WTC11 (cell line): ENCODE measurements around the gene USP43. TPM values are rescaled to one million over a fixed set of nuclear protein-coding genes. Genes with fewer than 3 reads are reported as not detected.
A peak's percentile ranks its signal among the peaks of the same experiment; 100 is the strongest.

Experiments
- ATAC-seq: fragments of 200-7000 bp; cut with Tn5 transposase; 2 replicates; pipeline ENCODE4 v1.10.0; 2021; ENCODE audit warnings: mild to moderate bottlenecking, moderate library complexity
- Bru-seq: library from RNA; stranded (reverse); fragments of 400-500 nt; gene quantifications from one replicate; lab custom pipeline; 2021; lab: Mats Ljungman, UMichigan
- CTCF ChIA-PET: fragments of 300-600 bp; sonication (Branson Sonifier 250); formaldehyde crosslinking; loops from one replicate; lab custom pipeline; 2021; ENCODE audit warnings: antibody characterized with exemption; lab: Charles Lee
- POLR2A ChIA-PET: fragments of 350-600 bp; sonication (Branson Sonifier 250); formaldehyde crosslinking; loops from one replicate; lab custom pipeline; 2021; ENCODE audit warnings: antibody characterized with exemption; lab: Charles Lee
- DNase-seq: peaks from one replicate; pipeline ENCODE4 v3.0.0; 2021; ENCODE audit warnings: low spot score
- H3K27ac Mint-ChIP-seq: 2 replicates; pipeline ENCODE4 v1.8.0; 2021; ENCODE audit warnings: mixed read lengths
- H3K27me3 Mint-ChIP-seq: 2 replicates; pipeline ENCODE4 v1.8.0; 2021; ENCODE audit warnings: low read depth, mild to moderate bottlenecking, moderate library complexity, mixed read lengths
- H3K36me3 Mint-ChIP-seq: 2 replicates; pipeline ENCODE4 v1.8.0; 2021; ENCODE audit warnings: mixed read lengths
- H3K4me1 Mint-ChIP-seq: 2 replicates; pipeline ENCODE4 v1.8.0; 2022; ENCODE audit warnings: mixed read lengths
- H3K4me3 Mint-ChIP-seq: 2 replicates; pipeline ENCODE4 v1.8.0; 2021; ENCODE audit warnings: mild to moderate bottlenecking, moderate library complexity, mixed read lengths
- H3K9me3 Mint-ChIP-seq: 2 replicates; pipeline ENCODE4 v1.8.0; 2021; ENCODE audit warnings: mixed read lengths
- ARID4B ChIP-seq: sonication (generic); formaldehyde crosslinking; IDR thresholded peaks from 2 replicates; pipeline ENCODE4 v1.8.0; 2023; ENCODE audit warnings: missing genetic modification reagents, mild to moderate bottlenecking, borderline replicate concordance
- CTCF ChIP-seq: fragments of 200-600 bp; IDR thresholded peaks from 2 replicates; pipeline ENCODE4 v1.8.0; 2022; ENCODE audit warnings: antibody characterized with exemption
- E2F4 ChIP-seq: sonication (generic); formaldehyde crosslinking; IDR thresholded peaks from 2 replicates; pipeline ENCODE4 v1.8.1; 2022; ENCODE audit warnings: low read depth, mild to moderate bottlenecking, moderate library complexity, missing genetic modification reagents, borderline replicate concordance
- ELF4 ChIP-seq: sonication (generic); formaldehyde crosslinking; IDR thresholded peaks from 2 replicates; pipeline ENCODE4 v1.8.1; 2022; ENCODE audit warnings: low read depth, mild to moderate bottlenecking, moderate library complexity, missing genetic modification reagents
- GTF2I ChIP-seq: fragments of 250-450 bp; sonication (Bioruptor Pico); conservative IDR thresholded peaks from 2 replicates; pipeline ENCODE4 v1.4.0; 2021; ENCODE audit warnings: mild to moderate bottlenecking
- MYBL2 ChIP-seq: sonication (generic); formaldehyde crosslinking; IDR thresholded peaks from 2 replicates; pipeline ENCODE4 v1.8.1; 2023; ENCODE audit warnings: mild to moderate bottlenecking, moderate library complexity, missing genetic modification reagents
- NFE2L1 ChIP-seq: sonication (generic); formaldehyde crosslinking; IDR thresholded peaks from 2 replicates; pipeline ENCODE4 v1.8.1; 2023; ENCODE audit warnings: missing genetic modification reagents
- PRRX2 ChIP-seq: fragments of 250-450 bp; sonication (Bioruptor Pico); IDR thresholded peaks from 2 replicates; pipeline ENCODE4 v1.8.0; 2021; ENCODE audit warnings: mild to moderate bottlenecking
- SMAD3 ChIP-seq: sonication (generic); formaldehyde crosslinking; IDR thresholded peaks from 2 replicates; pipeline ENCODE4 v1.8.0; 2022; ENCODE audit warnings: missing genetic modification reagents, mild to moderate bottlenecking, borderline replicate concordance
- STAT6 ChIP-seq: sonication (generic); formaldehyde crosslinking; conservative IDR thresholded peaks from 2 replicates; pipeline ENCODE4 v1.8.1; 2023; ENCODE audit warnings: mild to moderate bottlenecking, low read depth, missing genetic modification reagents, moderate library complexity
- TP53 ChIP-seq: sonication (generic); formaldehyde crosslinking; IDR thresholded peaks from 2 replicates; pipeline ENCODE4 v1.8.1; 2023; ENCODE audit warnings: mild to moderate bottlenecking, missing genetic modification reagents
- ZNF121 ChIP-seq: sonication (generic); formaldehyde crosslinking; IDR thresholded peaks from 2 replicates; pipeline ENCODE4 v1.8.0; 2023; ENCODE audit warnings: missing genetic modification reagents
- ZNF232 ChIP-seq: sonication (generic); formaldehyde crosslinking; IDR thresholded peaks from 2 replicates; pipeline ENCODE4 v1.8.0; 2022; ENCODE audit warnings: mild to moderate bottlenecking, missing genetic modification reagents
- ZNF396 ChIP-seq: fragments of 250-450 bp; sonication (Bioruptor Pico); IDR thresholded peaks from 2 replicates; pipeline ENCODE4 v1.8.0; 2021; ENCODE audit warnings: mild to moderate bottlenecking, moderate library complexity, borderline replicate concordance
- ZNF671 ChIP-seq: fragments of 250-450 bp; sonication (Bioruptor Pico); IDR thresholded peaks from 2 replicates; pipeline ENCODE4 v1.8.0; 2021; ENCODE audit warnings: mild to moderate bottlenecking
- long read RNA-seq, 3 experiments: library from RNA in 1 of 3; library from capped mRNA in 1 of 3; library from polyadenylated mRNA in 1 of 3; unstranded in 2 of 3; stranded (forward) in 1 of 3; transcript quantifications; one replicate each; pipeline ENCODE4 v2.0.0, GENCODE V29; 2021
- total RNA-seq: library from RNA; stranded (reverse); gene quantifications from 3 replicates; pipeline ENCODE4 v1.2.3, GENCODE V29; 2021
- TF ChIP-seq, protein P1 (sequence below): sonication (generic); formaldehyde crosslinking; IDR thresholded peaks from 2 replicates; pipeline ENCODE4 v1.8.1; 2023; ENCODE audit warnings: mild to moderate bottlenecking, moderate library complexity, missing genetic modification reagents
- TF ChIP-seq, protein P2 (sequence below): fragments of 250-450 bp; sonication (Bioruptor Pico); IDR thresholded peaks from 2 replicates; pipeline ENCODE4 v1.9.0; 2021; ENCODE audit warnings: moderate library complexity, mild to moderate bottlenecking, inconsistent platforms, borderline replicate concordance

The USP43 gene
- total RNA-seq (6.8 to 8.6 TPM (median 7.3 TPM) in 3 replicates), Bru-seq, nascent RNA (percentile 57 among the genes with signal in this experiment)
- long read RNA-seq, experiment 1, full-length matches to known transcripts: 19 of 52 reads
- long read RNA-seq, experiment 1, partial matches to known transcripts: 3 of 52 reads
- long read RNA-seq, experiment 1, other reads (novel, unspliced or antisense): 30 of 52 reads
- long read RNA-seq, experiment 2, full-length matches to known transcripts: 2 of 8 reads
- long read RNA-seq, experiment 2, partial matches to known transcripts: 2 of 8 reads
- long read RNA-seq, experiment 2, other reads (novel, unspliced or antisense): 4 of 8 reads
- long read RNA-seq, experiment 3, partial matches to known transcripts: 0 of 2 reads
- long read RNA-seq, experiment 3, other reads (novel, unspliced or antisense): 2 of 2 reads

DNA sequence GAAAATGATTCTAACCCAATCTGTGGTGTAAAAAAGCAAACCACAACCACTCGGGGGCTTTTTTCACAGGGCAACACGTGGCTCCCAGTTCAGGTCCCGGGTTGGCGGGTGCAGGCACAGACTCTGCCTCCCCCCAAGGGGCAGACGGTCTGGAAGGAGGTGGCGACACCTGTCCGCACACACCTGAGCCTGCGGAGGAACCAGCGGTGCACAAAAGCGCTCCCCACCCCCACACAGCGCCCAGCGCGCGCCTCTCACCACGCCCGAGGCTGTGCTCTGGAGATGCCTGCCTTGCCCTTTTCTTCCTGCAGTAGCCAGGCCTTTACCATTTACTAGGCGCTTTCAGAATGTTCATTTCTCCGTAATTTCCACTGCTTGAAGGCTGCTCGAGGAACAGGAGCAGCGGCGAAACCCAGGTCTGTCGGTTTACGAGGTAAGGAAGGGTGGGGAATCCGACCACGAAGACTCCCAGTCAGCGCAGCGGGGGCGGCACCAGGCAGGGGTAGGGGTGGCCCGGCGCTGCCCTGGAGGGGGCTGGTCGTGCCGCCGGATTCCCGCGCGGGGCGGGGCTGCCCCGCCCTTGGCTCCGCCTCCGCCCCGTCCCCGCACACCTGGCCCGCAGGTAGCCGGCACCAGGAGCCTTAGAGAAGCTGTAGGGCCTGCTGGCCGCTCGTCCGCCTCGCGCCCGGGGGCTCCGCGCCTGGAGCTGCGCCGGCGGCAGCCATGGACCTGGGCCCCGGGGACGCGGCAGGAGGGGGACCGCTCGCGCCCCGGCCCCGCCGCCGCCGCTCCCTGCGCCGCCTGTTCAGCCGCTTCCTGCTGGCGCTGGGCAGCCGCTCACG, at the start of gene USP43:
USP43 (plus strand) TSS at position 608 of the 842 bp plus-strand sequence; CDS start at position 724, 116 bp downstream.
- Mint-ChIP-seq H3K9me3 (peaks cover 5% of the 10 kb centered on the region), H3K27me3 (peaks cover 12% of the 10 kb centered on the region), H3K27ac (peak within 1 kb of the TSS; percentile 99), H3K4me3 (peak within 1 kb of the TSS; percentile 93), H3K4me1 (peaks cover 41% of the 10 kb centered on the region), H3K36me3 (no peaks in the 10 kb centered on the region)
- DNase-seq: peak; percentile 74
- CTCF ChIA-PET: interaction anchor here (1.1 to 2.5 kb wide), 4 partner anchors 30 to 100 kb away, joined by 4 to 21 read pairs (median 6); partner anchors contain the start of genes CFAP52 and STX8
- POLR2A ChIA-PET: interaction anchor here (0.7 to 1.1 kb wide), 3 partner anchors 14 to 68 kb away, joined by 3 to 5 read pairs (median 4); no protein-coding TSS in a partner anchor
- peak; percentile 74 for ATAC-seq
- TF ChIP-seq GTF2I (CRISPR knock-in tag) (no peak), SMAD3 (CRISPR knock-in tag) (no peak), ZNF121 (CRISPR knock-in tag) (no peak), ELF4 (CRISPR knock-in tag) (no peak), PRRX2 (no peak), ZNF396 (no peak), MYBL2 (CRISPR knock-in tag) (no peak), CTCF (no peak), ZNF232 (CRISPR knock-in tag) (0 out of 2 replicates have a peak, but pooled peaks have one; percentile 32), STAT6 (CRISPR knock-in tag) (no peak), TP53 (CRISPR knock-in tag) (no peak), E2F4 (CRISPR knock-in tag) (no peak), ZNF671 (CRISPR knock-in tag) (no peak), NFE2L1 (CRISPR knock-in tag) (no peak), ARID4B (0 out of 2 replicates have a peak, but pooled peaks have one; percentile 22)
- TF ChIP-seq, protein P1, sequence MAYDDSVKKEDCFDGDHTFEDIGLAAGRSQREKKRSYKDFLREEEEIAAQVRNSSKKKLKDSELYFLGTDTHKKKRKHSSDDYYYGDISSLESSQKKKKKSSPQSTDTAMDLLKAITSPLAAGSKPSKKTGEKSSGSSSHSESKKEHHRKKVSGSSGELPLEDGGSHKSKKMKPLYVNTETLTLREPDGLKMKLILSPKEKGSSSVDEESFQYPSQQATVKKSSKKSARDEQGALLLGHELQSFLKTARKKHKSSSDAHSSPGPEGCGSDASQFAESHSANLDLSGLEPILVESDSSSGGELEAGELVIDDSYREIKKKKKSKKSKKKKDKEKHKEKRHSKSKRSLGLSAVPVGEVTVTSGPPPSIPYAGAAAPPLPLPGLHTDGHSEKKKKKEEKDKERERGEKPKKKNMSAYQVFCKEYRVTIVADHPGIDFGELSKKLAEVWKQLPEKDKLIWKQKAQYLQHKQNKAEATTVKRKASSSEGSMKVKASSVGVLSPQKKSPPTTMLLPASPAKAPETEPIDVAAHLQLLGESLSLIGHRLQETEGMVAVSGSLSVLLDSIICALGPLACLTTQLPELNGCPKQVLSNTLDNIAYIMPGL (CRISPR knock-in tag): peak; percentile 61
- TF ChIP-seq, protein P2, sequence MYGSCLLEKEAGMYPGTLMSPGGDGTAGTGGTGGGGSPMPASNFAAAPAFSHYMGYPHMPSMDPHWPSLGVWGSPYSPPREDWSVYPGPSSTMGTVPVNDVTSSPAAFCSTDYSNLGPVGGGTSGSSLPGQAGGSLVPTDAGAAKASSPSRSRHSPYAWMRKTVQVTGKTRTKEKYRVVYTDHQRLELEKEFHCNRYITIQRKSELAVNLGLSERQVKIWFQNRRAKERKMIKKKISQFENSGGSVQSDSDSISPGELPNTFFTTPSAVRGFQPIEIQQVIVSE (CRISPR knock-in tag): no peak
